NCI-H526 treated with DMSO at 0.1 percent for 48 hours (cell line): Measurements from ENCODE around the gene EPHA1.
"Not testable (repeated sequence)": the region's sequence is repeated elsewhere in the genome, so short reads cannot be mapped to it uniquely, and the experiment has no call there.

ENCODE experiments used
- DNase-seq: peaks from one replicate; lab custom pipeline; 2025; lab: John Stamatoyannopoulos, UW

Gene EPHA1

DNA sequence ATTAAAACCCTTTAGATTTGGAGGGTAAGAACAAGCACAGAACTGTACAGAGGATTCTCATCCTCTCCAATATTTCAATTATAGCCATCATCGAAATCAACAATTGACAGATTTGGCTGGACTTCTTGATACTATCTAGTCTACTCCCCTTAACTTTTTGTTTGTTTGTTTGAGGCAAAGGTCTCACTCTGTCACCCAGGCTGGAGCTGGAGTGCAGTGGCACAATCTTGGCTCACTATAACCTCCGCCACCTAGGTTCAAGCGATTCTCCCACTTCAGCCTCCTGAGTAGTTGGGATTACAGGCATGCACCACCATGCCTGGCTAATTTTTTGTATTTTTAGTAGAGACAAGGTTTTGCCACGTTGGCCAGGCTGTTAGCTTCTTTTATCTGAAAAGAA, 6.4 kb downstream of the EPHA1 start:
- not testable (repeated sequence) for DNase-seq

- DNase-seq: no peak
Observed at GRCh38 chr7:143401265-143401664, 7.4 kb downstream of the EPHA1 start.

- DNase-seq: no peak
Observed at GRCh38 chr7:143399642-143400041, 9.0 kb downstream of the EPHA1 start.

GRCh38 chr7:143399151-143399550, 9.5 kb downstream of the EPHA1 start:
- no peak for DNase-seq

- no peak for DNase-seq
Observed at GRCh38 chr7:143398616-143399015, 10.0 kb downstream of the EPHA1 start.

DNA sequence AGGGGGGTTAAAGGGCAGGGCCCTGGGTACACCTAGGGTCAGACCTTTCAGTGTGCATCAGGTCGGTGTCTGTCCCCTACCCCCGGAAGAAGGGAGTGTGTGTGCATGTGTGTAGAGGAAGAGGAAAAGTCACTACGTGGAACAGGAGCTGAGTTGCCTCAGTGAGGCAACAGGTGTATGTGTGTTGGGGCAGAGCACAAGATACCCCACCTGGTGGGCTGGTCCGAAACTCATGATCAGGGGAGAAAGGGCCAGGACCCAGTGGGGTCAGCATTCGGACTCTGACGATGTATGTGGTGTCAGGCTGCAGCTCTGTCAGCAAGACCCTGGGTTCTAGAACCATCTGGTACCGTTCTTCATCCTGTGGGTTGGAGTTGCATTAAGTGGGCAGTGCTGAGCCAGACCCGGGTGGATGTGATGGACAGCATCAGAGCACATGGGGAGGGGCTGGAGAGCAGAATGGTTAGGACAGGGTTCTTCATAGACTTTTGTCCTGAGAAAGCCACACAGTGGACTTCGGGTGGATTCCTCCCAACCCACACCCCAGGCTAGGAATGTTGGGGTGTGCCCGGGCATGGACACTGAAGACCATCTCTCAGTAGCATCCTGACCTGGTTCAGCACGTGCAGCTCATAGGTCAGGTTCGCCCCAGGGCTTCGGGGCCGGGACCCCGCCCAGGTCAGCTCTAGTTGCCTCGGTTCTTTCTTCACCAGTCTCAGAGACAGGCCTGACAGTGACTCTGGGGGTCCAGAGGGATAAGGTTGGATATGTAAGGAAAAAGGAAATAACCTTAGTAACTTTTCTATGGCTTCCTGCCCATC, 10.7 kb downstream of the EPHA1 start:
- DNase-seq: no peak

- no peak for DNase-seq
Observed at GRCh38 chr7:143396625-143397556, 11.8 kb downstream of the EPHA1 start.

GRCh38 chr7:143396182-143396581, 12.5 kb downstream of the EPHA1 start:
- DNase-seq: no peak

DNA sequence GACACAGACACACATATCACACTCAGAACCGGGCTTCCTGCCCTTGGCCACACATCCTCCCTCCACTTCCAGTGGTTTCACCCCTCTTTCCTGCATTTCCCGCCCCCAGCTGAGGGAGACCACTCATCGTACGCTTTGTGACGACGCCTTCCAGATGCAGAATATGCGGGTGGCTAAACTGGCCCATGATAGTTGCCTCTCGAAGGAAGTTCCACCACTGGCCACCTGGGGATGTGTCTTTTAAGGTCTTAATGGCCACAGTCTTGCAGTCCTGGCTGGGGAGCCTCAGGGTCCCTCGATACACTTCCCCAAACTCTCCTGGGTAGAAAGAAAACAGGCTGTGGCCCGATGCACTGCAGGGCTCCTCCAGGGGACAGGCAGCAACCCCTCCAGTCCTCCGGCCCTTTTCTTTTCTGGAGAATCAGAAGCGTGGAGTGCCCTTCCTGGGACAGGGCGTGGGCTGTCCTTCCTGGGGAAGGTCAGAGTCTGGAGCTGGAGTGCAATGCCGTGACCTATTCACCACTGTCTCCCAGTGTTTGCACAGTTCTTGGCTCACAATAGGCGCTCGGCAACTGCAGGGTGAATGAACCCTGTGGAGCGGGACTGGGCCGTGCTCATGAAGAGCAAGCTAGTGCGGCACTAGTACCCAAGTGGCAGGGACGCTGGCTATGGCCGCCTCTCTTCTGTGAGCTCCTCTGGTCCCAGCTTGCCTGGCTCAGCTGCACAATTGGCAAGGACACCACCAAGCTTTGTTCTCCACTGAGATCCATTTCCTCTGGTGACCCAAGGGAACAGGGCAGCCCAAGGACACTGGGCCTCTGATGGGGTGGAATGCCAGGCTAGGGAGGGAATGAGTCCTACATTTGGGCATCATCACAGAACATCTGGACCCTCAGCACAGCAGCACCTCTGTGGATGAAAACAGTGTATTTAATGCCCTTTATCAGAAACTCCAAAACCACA, 13.2 kb downstream of the EPHA1 start:
- DNase-seq: no peak

DNA sequence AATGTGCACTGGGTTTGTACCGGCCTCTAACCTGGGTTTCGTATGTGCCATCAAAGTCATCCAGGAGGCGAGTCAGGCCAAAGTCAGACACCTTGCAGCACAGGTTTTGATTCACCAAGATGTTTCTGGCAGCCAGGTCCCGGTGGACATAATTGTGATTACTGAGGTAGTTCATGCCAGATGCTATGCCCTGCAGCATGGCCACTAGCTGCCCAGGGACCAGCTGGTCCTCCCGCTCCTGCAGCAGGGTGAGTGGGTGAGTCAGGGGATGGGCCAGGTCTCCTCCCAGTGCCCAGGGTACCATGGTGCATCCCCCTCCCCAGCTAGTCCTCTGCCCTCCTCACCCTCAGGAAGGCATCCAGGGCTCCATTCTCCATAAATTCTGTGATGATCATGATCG, 13.9 kb downstream of the EPHA1 start:
- no peak for DNase-seq

DNA sequence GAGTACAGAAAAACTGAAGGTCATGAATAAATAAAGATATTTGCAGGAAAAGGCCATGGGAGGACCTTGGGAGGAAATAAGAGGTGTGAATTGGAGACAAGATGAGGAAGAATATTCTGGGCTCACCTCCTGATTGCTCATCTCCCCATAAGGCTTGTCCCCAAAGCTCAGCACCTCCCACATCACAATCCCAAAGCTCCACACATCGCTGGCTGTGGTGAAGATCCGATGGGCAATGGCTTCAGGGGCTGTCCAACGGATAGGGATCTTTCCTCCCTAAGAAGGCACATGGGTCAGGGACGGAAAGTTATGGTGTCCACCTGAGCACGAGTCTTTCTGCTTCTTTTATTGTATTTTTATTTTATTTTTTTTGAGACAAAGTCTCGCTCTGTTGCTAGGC, 14.6 kb downstream of the EPHA1 start:
- no peak for DNase-seq

DNA sequence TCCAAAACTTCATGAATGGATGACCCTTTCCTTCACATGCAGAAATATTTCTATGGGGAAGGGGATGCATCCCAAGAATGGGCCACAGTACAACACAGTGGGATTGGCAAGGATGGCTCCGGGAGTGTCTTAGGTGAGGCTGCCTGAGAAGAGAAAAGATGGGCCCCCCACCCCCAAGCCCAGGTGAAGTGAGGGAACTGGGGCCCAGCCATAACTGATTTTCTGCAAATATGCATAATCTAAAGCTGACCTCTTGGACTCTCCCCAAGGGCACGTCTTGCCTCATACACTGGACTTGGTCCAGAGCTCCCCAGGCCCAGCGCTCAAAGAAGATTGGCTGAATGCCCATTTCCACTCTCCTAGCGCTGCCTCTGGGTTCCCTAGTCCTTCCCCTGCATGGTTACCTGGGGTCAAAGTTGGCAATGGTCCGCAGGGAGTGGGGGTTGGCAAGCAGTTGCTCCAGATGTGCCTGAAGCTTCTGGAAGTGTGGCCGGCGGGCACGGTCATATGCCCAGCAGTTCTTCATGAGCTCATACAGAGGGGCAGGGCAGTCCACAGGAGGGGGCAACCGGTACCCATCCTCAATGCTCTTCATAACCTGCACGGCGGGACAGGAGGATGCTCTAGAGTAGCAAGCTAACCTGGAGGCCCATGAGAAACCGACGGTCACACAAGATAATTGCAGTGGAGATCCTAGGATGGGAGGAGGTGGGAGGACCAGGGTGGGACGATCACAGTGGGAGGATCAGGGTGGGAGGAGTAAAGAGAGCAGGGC, 15.2 kb downstream of the EPHA1 start:
- no peak for DNase-seq

DNA sequence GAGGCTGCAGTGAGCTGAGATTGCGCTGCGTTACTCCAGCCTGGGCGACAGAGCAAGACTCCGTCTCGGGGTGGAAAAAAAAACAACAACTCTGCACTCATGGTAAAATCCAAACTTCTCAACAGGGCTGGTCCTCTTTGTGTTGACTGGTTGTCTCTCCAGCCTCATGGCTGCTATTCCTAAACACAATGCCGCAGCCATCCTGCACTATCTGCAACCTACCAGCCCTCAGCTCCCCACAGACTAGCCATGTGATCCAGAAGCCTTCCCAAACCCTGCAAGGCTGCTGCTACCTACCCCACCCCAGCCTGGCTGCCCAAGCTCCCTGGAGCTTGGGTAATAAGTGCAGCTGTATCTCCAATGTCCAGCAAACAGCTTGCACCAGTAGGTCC, 15.8 kb downstream of the EPHA1 start:
- no peak for DNase-seq

- not testable (repeated sequence) for DNase-seq
Observed at GRCh38 chr7:143392427-143392826, 16.2 kb downstream of the EPHA1 start.

GRCh38 chr7:143391462-143392404, 16.9 kb downstream of the EPHA1 start:
- DNase-seq: no peak

- no peak for DNase-seq
Observed at GRCh38 chr7:143390773-143391317, 17.8 kb downstream of the EPHA1 start.

- no peak for DNase-seq
Observed at GRCh38 chr7:143390104-143390772, 18.4 kb downstream of the EPHA1 start.

GRCh38 chr7:143389316-143390103, 19.1 kb downstream of the EPHA1 start:
- no peak for DNase-seq
